Endothelial cell (in vitro differentiated cells): ENCODE measurements around the gene TPO. TPM values are rescaled to one million over a fixed set of nuclear protein-coding genes. Genes with fewer than 3 reads are reported as not detected.

Experiments
- DNase-seq: peaks from one replicate; pipeline ENCODE4 v3.0.0; 2021; ENCODE audit warnings: low spot score
- H3K27ac Mint-ChIP-seq: one replicate; pipeline ENCODE4 v1.8.0; 2021; ENCODE audit warnings: mixed read lengths, inconsistent platforms; ENCODE audit not compliant: unreplicated experiment
- H3K27me3 Mint-ChIP-seq: one replicate; pipeline ENCODE4 v1.8.0; 2021; ENCODE audit warnings: mild to moderate bottlenecking, moderate library complexity, mixed read lengths, inconsistent platforms; ENCODE audit not compliant: unreplicated experiment
- H3K36me3 Mint-ChIP-seq: one replicate; pipeline ENCODE4 v1.8.0; 2021; ENCODE audit warnings: mild to moderate bottlenecking, low read depth, mixed read lengths, inconsistent platforms; ENCODE audit not compliant: unreplicated experiment
- H3K4me1 Mint-ChIP-seq: one replicate; pipeline ENCODE4 v1.8.0; 2021; ENCODE audit warnings: mild to moderate bottlenecking, mixed read lengths, inconsistent platforms; ENCODE audit not compliant: unreplicated experiment
- H3K4me3 Mint-ChIP-seq: one replicate; pipeline ENCODE4 v1.8.0; 2021; ENCODE audit warnings: mild to moderate bottlenecking, mixed read lengths, inconsistent platforms; ENCODE audit not compliant: unreplicated experiment
- H3K9me3 Mint-ChIP-seq: one replicate; pipeline ENCODE4 v1.8.0; 2021; ENCODE audit warnings: mixed read lengths, inconsistent platforms; ENCODE audit not compliant: unreplicated experiment
- total RNA-seq: library from RNA; stranded (reverse); fragmentation: NEBNext Ultra II Directional; extraction: Animal tissue kit (Norgen Biotek cat#: 25700); gene quantifications from one replicate; pipeline ENCODE4 v1.2.1, GENCODE V29; 2021; ENCODE audit not compliant: unreplicated experiment
- TF ChIP-seq, protein P1 (sequence below): fragments of 200-600 bp; sonication (generic); IDR thresholded peaks from one replicate; pipeline ENCODE4 v1.5.0; 2021; ENCODE audit warnings: antibody characterized with exemption; ENCODE audit not compliant: unreplicated experiment

TPO gene
- total RNA-seq, 1 donor from 2014 or later, result 0.41 TPM

- no peaks in the 10 kb centered on the region for H3K9me3 Mint-ChIP-seq
- no peak for DNase-seq
- no peak overlapping the region for H3K4me3 Mint-ChIP-seq
- TF ChIP-seq, protein P1, sequence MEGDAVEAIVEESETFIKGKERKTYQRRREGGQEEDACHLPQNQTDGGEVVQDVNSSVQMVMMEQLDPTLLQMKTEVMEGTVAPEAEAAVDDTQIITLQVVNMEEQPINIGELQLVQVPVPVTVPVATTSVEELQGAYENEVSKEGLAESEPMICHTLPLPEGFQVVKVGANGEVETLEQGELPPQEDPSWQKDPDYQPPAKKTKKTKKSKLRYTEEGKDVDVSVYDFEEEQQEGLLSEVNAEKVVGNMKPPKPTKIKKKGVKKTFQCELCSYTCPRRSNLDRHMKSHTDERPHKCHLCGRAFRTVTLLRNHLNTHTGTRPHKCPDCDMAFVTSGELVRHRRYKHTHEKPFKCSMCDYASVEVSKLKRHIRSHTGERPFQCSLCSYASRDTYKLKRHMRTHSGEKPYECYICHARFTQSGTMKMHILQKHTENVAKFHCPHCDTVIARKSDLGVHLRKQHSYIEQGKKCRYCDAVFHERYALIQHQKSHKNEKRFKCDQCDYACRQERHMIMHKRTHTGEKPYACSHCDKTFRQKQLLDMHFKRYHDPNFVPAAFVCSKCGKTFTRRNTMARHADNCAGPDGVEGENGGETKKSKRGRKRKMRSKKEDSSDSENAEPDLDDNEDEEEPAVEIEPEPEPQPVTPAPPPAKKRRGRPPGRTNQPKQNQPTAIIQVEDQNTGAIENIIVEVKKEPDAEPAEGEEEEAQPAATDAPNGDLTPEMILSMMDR, result no peak
- no peaks in the 10 kb centered on the region for H3K4me1 Mint-ChIP-seq
- no peak overlapping the region for H3K27ac Mint-ChIP-seq
- peaks cover 1% of the 10 kb centered on the region for H3K27me3 Mint-ChIP-seq
- H3K36me3 Mint-ChIP-seq, result no peaks in the 10 kb centered on the region
These were observed 59.1 kb downstream of the TPO start for GRCh38 chr2:1472350-1472749.

DNA sequence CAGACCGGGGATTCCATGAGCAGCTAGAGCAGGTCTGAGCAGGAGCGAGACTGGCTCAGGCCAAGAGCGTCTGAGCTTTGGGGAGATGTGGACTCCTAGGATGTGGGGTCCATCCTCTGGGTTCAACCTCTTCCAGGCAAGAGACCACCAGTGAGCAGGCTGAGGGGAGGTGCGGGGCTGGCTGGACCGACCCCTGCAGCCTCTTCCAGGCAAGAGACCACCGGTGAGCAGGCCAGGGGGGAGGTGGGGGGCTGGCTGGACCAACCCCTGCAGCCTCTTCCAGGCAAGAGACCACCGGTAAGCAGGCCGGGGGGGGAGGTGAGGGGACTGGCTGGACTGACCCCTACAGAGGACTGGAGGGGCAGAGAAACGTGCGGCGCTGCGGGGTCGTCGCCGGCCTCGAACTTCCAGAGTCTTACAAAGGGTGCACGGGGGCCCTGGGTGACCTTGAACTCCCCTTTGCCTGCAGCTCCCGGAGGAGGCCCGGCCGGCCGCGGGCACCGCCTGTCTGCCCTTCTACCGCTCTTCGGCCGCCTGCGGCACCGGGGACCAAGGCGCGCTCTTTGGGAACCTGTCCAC, 63.4 kb downstream of the TPO start:
- H3K4me1 Mint-ChIP-seq, result no peaks in the 10 kb centered on the region
- no peak overlapping the region for H3K4me3 Mint-ChIP-seq
- H3K27me3 Mint-ChIP-seq, result peaks cover 5% of the 10 kb centered on the region

GRCh38 chr2:1477196-1478040, 64.2 kb downstream of the TPO start:
- Mint-ChIP-seq H3K27ac (no peak overlapping the region), H3K4me1 (no peaks in the 10 kb centered on the region), H3K36me3 (no peaks in the 10 kb centered on the region), H3K4me3 (no peak overlapping the region), H3K27me3 (peaks cover 6% of the 10 kb centered on the region), H3K9me3 (no peaks in the 10 kb centered on the region)
- no peak for DNase-seq
- TF ChIP-seq, protein P1, result no peak

More for the DNA sequence above, 63.4 kb downstream of the TPO start:
- Mint-ChIP-seq H3K36me3 (no peaks in the 10 kb centered on the region), H3K27ac (no peak overlapping the region), H3K9me3 (no peaks in the 10 kb centered on the region)
- DNase-seq, result no peak
- TF ChIP-seq, protein P1, result no peak

- H3K36me3 Mint-ChIP-seq, result no peaks in the 10 kb centered on the region
- DNase-seq, result no peak
- TF ChIP-seq, protein P1, result no peak
- peaks cover 6% of the 10 kb centered on the region for H3K27me3 Mint-ChIP-seq
- H3K4me3 Mint-ChIP-seq, result no peak overlapping the region
- no peaks in the 10 kb centered on the region for H3K4me1 Mint-ChIP-seq
- no peaks in the 10 kb centered on the region for H3K9me3 Mint-ChIP-seq
- no peak overlapping the region for H3K27ac Mint-ChIP-seq
These were observed 65.3 kb downstream of the TPO start for GRCh38 chr2:1478311-1479305.
